Measurements from ENCODE around the gene CD180.

The CD180 gene

DNA sequence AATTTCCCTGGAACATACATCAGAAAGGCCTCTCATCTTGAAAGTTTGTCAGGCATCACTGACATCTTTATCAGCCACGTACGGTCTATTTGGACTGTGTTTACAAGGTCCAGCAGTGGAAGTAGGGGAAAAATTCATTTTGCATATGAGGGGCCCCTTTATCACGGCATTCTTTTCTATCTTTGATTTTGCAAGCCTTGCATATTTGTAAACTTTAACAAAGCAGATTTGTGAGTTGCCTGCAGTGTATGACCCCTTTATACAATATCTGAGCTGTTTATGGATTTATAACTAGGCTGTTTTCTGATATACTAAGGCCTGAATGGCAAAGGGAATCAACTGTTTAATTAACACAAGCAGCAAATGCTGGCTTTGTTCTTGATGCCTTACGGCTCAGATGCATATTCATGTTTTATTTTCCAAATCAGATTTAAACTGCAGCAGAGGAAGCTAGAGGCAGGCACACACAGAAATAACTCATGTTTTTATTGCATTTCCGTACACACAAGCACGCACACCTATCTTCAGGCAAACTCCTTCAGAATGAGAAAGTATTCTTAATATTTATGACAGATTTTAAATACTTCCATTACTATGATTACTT is 61.1 kb downstream of the CD180 start:
- Mint-ChIP-seq H3K27ac (no peak overlapping the region), H3K36me3 (ENCODE audit: low read depth) (no peaks in the 10 kb centered on the region), H3K4me1 (ENCODE audit: low read depth) (no peaks in the 10 kb centered on the region), H3K9me3 (no peaks in the 10 kb centered on the region), H3K27me3 (no peaks in the 10 kb centered on the region), H3K4me3 (no peak overlapping the region)
- intact Hi-C loops (cut with micrococcal nuclease): no loop called here

- Mint-ChIP-seq H3K4me3 (no peak overlapping the region), H3K27ac (no peak overlapping the region), H3K27me3 (no peaks in the 10 kb centered on the region), H3K36me3 (ENCODE audit: low read depth) (no peaks in the 10 kb centered on the region), H3K4me1 (ENCODE audit: low read depth) (no peaks in the 10 kb centered on the region), H3K9me3 (no peaks in the 10 kb centered on the region)
- intact Hi-C loops (cut with micrococcal nuclease): no loop called here
Observed at GRCh38 chr5:67133776-67134175, 62.8 kb downstream of the CD180 start.

DNA sequence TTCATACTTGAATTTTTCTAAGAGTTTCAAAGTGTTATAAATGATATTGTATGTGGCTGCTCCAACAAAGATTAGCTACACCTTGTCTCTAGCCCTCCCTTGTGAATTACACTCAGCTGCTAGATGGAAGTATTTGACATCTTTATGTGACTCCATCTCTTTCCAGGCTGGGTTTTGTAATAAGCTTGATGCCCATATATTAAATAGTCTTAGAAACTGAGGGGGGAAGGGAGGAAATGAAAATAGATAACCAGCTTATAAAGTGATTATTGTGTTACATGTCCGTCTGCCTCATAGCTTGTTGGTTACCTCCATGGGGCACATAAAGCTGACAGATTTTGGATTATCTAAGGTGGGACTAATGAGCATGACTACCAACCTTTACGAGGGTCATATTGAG is 63.4 kb downstream of the CD180 start:
- H3K9me3 Mint-ChIP-seq: no peaks in the 10 kb centered on the region
- H3K27me3 Mint-ChIP-seq: no peaks in the 10 kb centered on the region
- no peak overlapping the region for H3K27ac Mint-ChIP-seq
- no peaks in the 10 kb centered on the region for H3K4me1 Mint-ChIP-seq (ENCODE audit: low read depth)
- no peak overlapping the region for H3K4me3 Mint-ChIP-seq
- intact Hi-C loops (cut with micrococcal nuclease): no loop called here
- no peaks in the 10 kb centered on the region for H3K36me3 Mint-ChIP-seq (ENCODE audit: low read depth)

DNA sequence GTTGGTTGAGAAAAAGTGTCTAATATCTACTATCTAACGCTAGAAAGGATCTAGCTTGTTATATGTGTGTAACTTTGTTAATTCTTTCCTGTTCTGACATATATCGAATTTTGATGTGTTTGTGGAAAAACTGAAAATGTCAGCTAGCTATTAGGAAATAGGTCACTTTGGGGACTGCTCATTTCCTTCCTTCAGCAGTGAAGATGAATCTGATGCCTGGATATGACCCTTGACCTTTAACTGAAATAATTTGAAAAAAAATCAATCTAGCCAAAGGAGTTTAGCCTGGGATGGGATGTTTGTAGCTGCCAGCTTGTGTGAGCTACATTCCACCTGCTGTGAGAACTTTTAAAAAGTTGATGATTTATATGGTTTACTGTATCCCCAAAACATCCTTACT is 66.8 kb downstream of the CD180 start:
- intact Hi-C loops (cut with micrococcal nuclease): no loop called here
- Mint-ChIP-seq H3K4me3 (no peak overlapping the region), H3K27me3 (no peaks in the 10 kb centered on the region), H3K36me3 (ENCODE audit: low read depth) (no peaks in the 10 kb centered on the region), H3K27ac (no peak overlapping the region), H3K4me1 (ENCODE audit: low read depth) (no peaks in the 10 kb centered on the region), H3K9me3 (no peaks in the 10 kb centered on the region)
